Ovary (tissue), 9 donors: ENCODE results near the gene CXXC4. TPM values are rescaled to one million over a fixed set of nuclear protein-coding genes. Genes with fewer than 3 reads are reported as not detected.

Source experiments
- DNase-seq, 5 donors: peaks; one replicate each; pipeline ENCODE4 v3.0.0-alpha.2; 2019 to 2020
- H3K27ac ChIP-seq, 2 donors: fragments of 200-600 bp; one replicate each; pipeline versions ENCODE4 v1.5.1 to v1.8.0; 2019 to 2022
- H3K27me3 ChIP-seq: fragments of 200-600 bp; one replicate; pipeline ENCODE4 v1.8.0; 2022
- H3K36me3 ChIP-seq: fragments of 200-600 bp; sonication (generic); one replicate; pipeline ENCODE4 v1.5.1; 2019
- H3K4me1 ChIP-seq: one replicate; pipeline ENCODE4 v1.8.1; 2013; ENCODE audit warnings: mild to moderate bottlenecking, moderate library complexity; ENCODE audit not compliant: insufficient read depth
- H3K4me3 ChIP-seq: fragments of 200-600 bp; sonication (generic); one replicate; pipeline ENCODE4 v1.5.1; 2017
- H3K9me3 ChIP-seq, 2 donors: fragments of 200-600 bp in 1 of 2; sonication (generic) in 1 of 2; one replicate each; pipeline versions ENCODE4 v1.5.1 to v1.8.1; 2013 to 2019; ENCODE audit warnings: mild to moderate bottlenecking in 1 of 2, moderate library complexity in 1 of 2
- CTCF ChIP-seq, 3 donors: fragments of 450-650 bp in 2 of 3; fragments of 200-600 bp in 1 of 3; IDR thresholded peaks; one replicate each; pipeline versions ENCODE4 v1.5.1 to v1.8.0; 2016 to 2022; ENCODE audit warnings: antibody characterized with exemption in 3 of 3, mild to moderate bottlenecking in 1 of 3
- EP300 ChIP-seq: sonication (generic); formaldehyde crosslinking; IDR thresholded peaks from one replicate; pipeline ENCODE4 v1.6.1; 2017; ENCODE audit warnings: antibody characterized with exemption
- POLR2A ChIP-seq: fragments of 450-650 bp; IDR thresholded peaks from one replicate; pipeline ENCODE4 v1.6.1; 2017; ENCODE audit warnings: antibody characterized with exemption, mild to moderate bottlenecking, moderate library complexity
- WGBS, 3 donors: extraction: QIAGEN DNeasy Blood & Tissue Kit in 1 of 3; methylation state at CpG; one replicate each; pipeline versions ENCODE4 v1.1.5 to v1.1.7; 2013 to 2017; 5-methylcytosine and 5-hydroxymethylcytosine counted together
- intact Hi-C, 4 donors: fragments of 100-400 bp; cut with DNase I; formaldehyde crosslinking; loops; one replicate each; pipeline versions ENCODE4 v1.11.0 to v1.15.1; 2022 to 2023
- polyA plus RNA-seq, 2 donors: library from polyadenylated mRNA; stranded (reverse); fragments of 200-250 nt in 1 of 2; fragments of 350-450 nt in 1 of 2; fragmentation: Illumina TruSeq in 1 of 2; extraction: RNeasy Lipid Tissue Mini Kit (QIAGEN cat#74804) in 1 of 2; gene quantifications; one replicate each; pipeline ENCODE4 v1.2.3, GENCODE V29; 2013 to 2014
- total RNA-seq, 7 donors: library from RNA; depleted of rRNA in 2 of 7; stranded (reverse); fragments of >200 nt in 2 of 7; fragmentation: NEBNext Ultra II Directional in 3 of 7; extraction: Animal tissue kit (Norgen Biotek cat#: 25700) in 3 of 7; gene quantifications; one replicate each; pipeline versions ENCODE4 v1.1.0 to v1.2.4, GENCODE V29; 2016 to 2023
- donor health status: DM: no; HTN: no; CAD: no; lungs with moderate emphysema.
- donor health status: DM: no; HTN: no; CAD: no.
- donor health status: Bipolar disorder and iron deficiency.
- donor health status: DM: yes; HTN: yes; CAD: no.
- donor health status: DM: no; HTN: no; CAD: no.
- donor health status: DM: yes; HTN: yes; CAD: no.

Gene CXXC4
- total and polyA plus RNA-seq, 9 donors: 1.3 to 10.6 (median 2.3) TPM

- Histone ChIP-seq H3K9me3 (no peaks in the 10 kb centered on the region), H3K36me3 (no peaks in the 10 kb centered on the region), H3K4me1 (no peaks in the 10 kb centered on the region), H3K27me3 (no peaks in the 10 kb centered on the region), H3K27ac (no peak overlapping the region), H3K4me3 (no peak overlapping the region)
- 62 to 78% (median 73%) methylated on average over 1 of the region's 1 CpG for WGBS, 3 donors
- TF ChIP-seq EP300: no peak
- no peak for TF ChIP-seq POLR2A
- TF ChIP-seq CTCF (IDR thresholded peaks at IDR 0.05): no peak
- intact Hi-C loops: no loop called here
- no peak for DNase-seq
Observed at GRCh38 chr4:104508224-104508623, 13.5 kb upstream of the CXXC4 start.

- no peaks in the 10 kb centered on the region for H3K27me3 ChIP-seq
- H3K27ac ChIP-seq: no peak overlapping the region
- H3K4me1 ChIP-seq: no peaks in the 10 kb centered on the region
- TF ChIP-seq CTCF (IDR thresholded peaks at IDR 0.05) (no peak), EP300 (no peak), POLR2A (no peak)
- H3K36me3 ChIP-seq: no peaks in the 10 kb centered on the region
- DNase-seq: no peak
- no peak overlapping the region for H3K4me3 ChIP-seq
- intact Hi-C loops: no loop called here
- WGBS, 3 donors: 94 to 100% (median 98%) methylated on average over 1 of the region's 1 CpG
- no peaks in the 10 kb centered on the region for H3K9me3 ChIP-seq
Observed at GRCh38 chr4:104507112-104507511, 12.4 kb upstream of the CXXC4 start.

GRCh38 chr4:104504536-104504935 is 9.8 kb upstream of the CXXC4 start:
- TF ChIP-seq EP300 (no peak), CTCF (IDR thresholded peaks at IDR 0.05) (no peak), POLR2A (no peak)
- WGBS, 3 donors: 57 to 70% (median 66%) methylated on average over 2 of the region's 2 CpGs

GRCh38 chr4:104502471-104502870 is 7.8 kb upstream of the CXXC4 start:
- H3K36me3 ChIP-seq: no peaks in the 10 kb centered on the region
- WGBS, 3 donors: 70 to 75% (median 72%) methylated on average over 2 of the region's 2 CpGs
- H3K4me1 ChIP-seq: no peaks in the 10 kb centered on the region
- no peaks in the 10 kb centered on the region for H3K9me3 ChIP-seq
- DNase-seq: no peak
- TF ChIP-seq EP300: no peak
- TF ChIP-seq POLR2A: no peak
- no peak for TF ChIP-seq CTCF (IDR thresholded peaks at IDR 0.05)
- no peaks in the 10 kb centered on the region for H3K27me3 ChIP-seq
- H3K4me3 ChIP-seq: no peak overlapping the region
- intact Hi-C loops: no loop called here
- no peak overlapping the region for H3K27ac ChIP-seq

More at GRCh38 chr4:104504536-104504935, 9.8 kb upstream of the CXXC4 start:
- Histone ChIP-seq H3K27ac (no peak overlapping the region), H3K4me1 (no peaks in the 10 kb centered on the region), H3K36me3 (no peaks in the 10 kb centered on the region), H3K9me3 (no peaks in the 10 kb centered on the region), H3K4me3 (no peak overlapping the region), H3K27me3 (no peaks in the 10 kb centered on the region)
- intact Hi-C loops: no loop called here
- no peak for DNase-seq
